ENCODE measurements around the gene NPHS2. TPM values are rescaled to one million over a fixed set of nuclear protein-coding genes. Genes with fewer than 3 reads are reported as not detected.

The NPHS2 gene
- total RNA-seq, 1 experiment from 2014 or later: not detected

DNA sequence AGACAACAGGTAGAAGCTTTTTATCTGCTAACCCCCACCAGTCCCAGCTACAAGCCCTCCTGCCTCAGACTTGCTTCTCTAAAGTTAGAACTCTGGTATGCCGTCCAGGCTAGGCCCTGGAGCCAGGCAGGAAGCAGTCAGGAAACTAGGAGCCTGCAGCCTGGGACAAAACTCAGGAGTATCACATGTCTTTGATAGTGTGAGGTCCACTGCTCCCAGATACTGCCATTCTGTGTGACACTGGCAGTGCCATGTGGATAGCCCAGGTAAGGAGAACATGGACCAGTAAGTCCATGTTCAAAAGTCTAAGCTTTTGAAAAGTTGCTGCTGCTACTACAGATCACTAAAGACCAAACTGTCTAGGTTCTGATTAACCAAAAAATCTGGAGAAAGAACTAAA, 45.4 kb downstream of the NPHS2 start:
- Mint-ChIP-seq H3K27ac (no peak overlapping the region), H3K4me3 (no peak overlapping the region), H3K9me3 (peaks cover 24% of the 10 kb centered on the region), H3K36me3 (peaks cover 18% of the 10 kb centered on the region), H3K4me1 (peaks cover 44% of the 10 kb centered on the region), H3K27me3 (ENCODE audit: low read depth) (peaks cover 8% of the 10 kb centered on the region)
- DNase-seq (ENCODE audit: low spot score): no peak
- TF ChIP-seq ELF4 (CRISPR knock-in tag; IDR thresholded peaks at IDR 0.05; ENCODE audit: low read depth) (no peak), NFATC4 (CRISPR knock-in tag; IDR thresholded peaks at IDR 0.05) (no peak), GRHL2 (CRISPR knock-in tag; IDR thresholded peaks at IDR 0.05; ENCODE audit: insufficient replicate concordance, severe bottlenecking) (no peak), JUN (CRISPR knock-in tag; IDR thresholded peaks at IDR 0.05) (no peak), IRF2 (CRISPR knock-in tag; IDR thresholded peaks at IDR 0.05; ENCODE audit: borderline replicate concordance, low read depth) (no peak), RELA (CRISPR knock-in tag; IDR thresholded peaks at IDR 0.05; ENCODE audit: borderline replicate concordance) (no peak), KAT7 (CRISPR knock-in tag; IDR thresholded peaks at IDR 0.05; ENCODE audit: borderline replicate concordance) (no peak), ETV6 (CRISPR knock-in tag; IDR thresholded peaks at IDR 0.05) (no peak), ZNF671 (CRISPR knock-in tag; IDR thresholded peaks at IDR 0.05) (no peak), FOXK1 (CRISPR knock-in tag; IDR thresholded peaks at IDR 0.05) (no peak), FOXJ3 (CRISPR knock-in tag; IDR thresholded peaks at IDR 0.05; ENCODE audit: borderline replicate concordance) (no peak), NFYB (CRISPR knock-in tag; conservative IDR thresholded peaks at IDR 0.05; ENCODE audit: low read depth) (no peak)
- TF ChIP-seq, protein P1, sequence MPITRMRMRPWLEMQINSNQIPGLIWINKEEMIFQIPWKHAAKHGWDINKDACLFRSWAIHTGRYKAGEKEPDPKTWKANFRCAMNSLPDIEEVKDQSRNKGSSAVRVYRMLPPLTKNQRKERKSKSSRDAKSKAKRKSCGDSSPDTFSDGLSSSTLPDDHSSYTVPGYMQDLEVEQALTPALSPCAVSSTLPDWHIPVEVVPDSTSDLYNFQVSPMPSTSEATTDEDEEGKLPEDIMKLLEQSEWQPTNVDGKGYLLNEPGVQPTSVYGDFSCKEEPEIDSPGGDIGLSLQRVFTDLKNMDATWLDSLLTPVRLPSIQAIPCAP (CRISPR knock-in tag; IDR thresholded peaks at IDR 0.05): no peak
- TF ChIP-seq, protein P2, sequence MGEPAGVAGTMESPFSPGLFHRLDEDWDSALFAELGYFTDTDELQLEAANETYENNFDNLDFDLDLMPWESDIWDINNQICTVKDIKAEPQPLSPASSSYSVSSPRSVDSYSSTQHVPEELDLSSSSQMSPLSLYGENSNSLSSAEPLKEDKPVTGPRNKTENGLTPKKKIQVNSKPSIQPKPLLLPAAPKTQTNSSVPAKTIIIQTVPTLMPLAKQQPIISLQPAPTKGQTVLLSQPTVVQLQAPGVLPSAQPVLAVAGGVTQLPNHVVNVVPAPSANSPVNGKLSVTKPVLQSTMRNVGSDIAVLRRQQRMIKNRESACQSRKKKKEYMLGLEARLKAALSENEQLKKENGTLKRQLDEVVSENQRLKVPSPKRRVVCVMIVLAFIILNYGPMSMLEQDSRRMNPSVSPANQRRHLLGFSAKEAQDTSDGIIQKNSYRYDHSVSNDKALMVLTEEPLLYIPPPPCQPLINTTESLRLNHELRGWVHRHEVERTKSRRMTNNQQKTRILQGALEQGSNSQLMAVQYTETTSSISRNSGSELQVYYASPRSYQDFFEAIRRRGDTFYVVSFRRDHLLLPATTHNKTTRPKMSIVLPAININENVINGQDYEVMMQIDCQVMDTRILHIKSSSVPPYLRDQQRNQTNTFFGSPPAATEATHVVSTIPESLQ (CRISPR knock-in tag; IDR thresholded peaks at IDR 0.05): no peak
- TF ChIP-seq, protein P3, sequence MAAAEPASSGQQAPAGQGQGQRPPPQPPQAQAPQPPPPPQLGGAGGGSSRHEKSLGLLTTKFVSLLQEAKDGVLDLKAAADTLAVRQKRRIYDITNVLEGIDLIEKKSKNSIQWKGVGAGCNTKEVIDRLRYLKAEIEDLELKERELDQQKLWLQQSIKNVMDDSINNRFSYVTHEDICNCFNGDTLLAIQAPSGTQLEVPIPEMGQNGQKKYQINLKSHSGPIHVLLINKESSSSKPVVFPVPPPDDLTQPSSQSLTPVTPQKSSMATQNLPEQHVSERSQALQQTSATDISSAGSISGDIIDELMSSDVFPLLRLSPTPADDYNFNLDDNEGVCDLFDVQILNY (CRISPR knock-in tag; IDR thresholded peaks at IDR 0.05): no peak
- TF ChIP-seq, protein P4, sequence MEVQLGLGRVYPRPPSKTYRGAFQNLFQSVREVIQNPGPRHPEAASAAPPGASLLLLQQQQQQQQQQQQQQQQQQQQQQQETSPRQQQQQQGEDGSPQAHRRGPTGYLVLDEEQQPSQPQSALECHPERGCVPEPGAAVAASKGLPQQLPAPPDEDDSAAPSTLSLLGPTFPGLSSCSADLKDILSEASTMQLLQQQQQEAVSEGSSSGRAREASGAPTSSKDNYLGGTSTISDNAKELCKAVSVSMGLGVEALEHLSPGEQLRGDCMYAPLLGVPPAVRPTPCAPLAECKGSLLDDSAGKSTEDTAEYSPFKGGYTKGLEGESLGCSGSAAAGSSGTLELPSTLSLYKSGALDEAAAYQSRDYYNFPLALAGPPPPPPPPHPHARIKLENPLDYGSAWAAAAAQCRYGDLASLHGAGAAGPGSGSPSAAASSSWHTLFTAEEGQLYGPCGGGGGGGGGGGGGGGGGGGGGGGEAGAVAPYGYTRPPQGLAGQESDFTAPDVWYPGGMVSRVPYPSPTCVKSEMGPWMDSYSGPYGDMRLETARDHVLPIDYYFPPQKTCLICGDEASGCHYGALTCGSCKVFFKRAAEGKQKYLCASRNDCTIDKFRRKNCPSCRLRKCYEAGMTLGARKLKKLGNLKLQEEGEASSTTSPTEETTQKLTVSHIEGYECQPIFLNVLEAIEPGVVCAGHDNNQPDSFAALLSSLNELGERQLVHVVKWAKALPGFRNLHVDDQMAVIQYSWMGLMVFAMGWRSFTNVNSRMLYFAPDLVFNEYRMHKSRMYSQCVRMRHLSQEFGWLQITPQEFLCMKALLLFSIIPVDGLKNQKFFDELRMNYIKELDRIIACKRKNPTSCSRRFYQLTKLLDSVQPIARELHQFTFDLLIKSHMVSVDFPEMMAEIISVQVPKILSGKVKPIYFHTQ (CRISPR knock-in tag; IDR thresholded peaks at IDR 0.05): no peak
- TF ChIP-seq, protein P5, sequence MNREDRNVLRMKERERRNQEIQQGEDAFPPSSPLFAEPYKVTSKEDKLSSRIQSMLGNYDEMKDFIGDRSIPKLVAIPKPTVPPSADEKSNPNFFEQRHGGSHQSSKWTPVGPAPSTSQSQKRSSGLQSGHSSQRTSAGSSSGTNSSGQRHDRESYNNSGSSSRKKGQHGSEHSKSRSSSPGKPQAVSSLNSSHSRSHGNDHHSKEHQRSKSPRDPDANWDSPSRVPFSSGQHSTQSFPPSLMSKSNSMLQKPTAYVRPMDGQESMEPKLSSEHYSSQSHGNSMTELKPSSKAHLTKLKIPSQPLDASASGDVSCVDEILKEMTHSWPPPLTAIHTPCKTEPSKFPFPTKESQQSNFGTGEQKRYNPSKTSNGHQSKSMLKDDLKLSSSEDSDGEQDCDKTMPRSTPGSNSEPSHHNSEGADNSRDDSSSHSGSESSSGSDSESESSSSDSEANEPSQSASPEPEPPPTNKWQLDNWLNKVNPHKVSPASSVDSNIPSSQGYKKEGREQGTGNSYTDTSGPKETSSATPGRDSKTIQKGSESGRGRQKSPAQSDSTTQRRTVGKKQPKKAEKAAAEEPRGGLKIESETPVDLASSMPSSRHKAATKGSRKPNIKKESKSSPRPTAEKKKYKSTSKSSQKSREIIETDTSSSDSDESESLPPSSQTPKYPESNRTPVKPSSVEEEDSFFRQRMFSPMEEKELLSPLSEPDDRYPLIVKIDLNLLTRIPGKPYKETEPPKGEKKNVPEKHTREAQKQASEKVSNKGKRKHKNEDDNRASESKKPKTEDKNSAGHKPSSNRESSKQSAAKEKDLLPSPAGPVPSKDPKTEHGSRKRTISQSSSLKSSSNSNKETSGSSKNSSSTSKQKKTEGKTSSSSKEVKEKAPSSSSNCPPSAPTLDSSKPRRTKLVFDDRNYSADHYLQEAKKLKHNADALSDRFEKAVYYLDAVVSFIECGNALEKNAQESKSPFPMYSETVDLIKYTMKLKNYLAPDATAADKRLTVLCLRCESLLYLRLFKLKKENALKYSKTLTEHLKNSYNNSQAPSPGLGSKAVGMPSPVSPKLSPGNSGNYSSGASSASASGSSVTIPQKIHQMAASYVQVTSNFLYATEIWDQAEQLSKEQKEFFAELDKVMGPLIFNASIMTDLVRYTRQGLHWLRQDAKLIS (CRISPR knock-in tag; IDR thresholded peaks at IDR 0.05; ENCODE audit: borderline replicate concordance): no peak
- CTCF ChIA-PET: no interaction called here
- POLR2A ChIA-PET: interaction anchor here (0.6 kb wide), 1 partner anchor 54 kb away, joined by 4 read pairs; no protein-coding TSS in a partner anchor
- no peak for ATAC-seq
